ENCODE data around the gene KLRB1.
"Not testable (repeated sequence)": the region's sequence is repeated elsewhere in the genome, so short reads cannot be mapped to it uniquely, and the experiment has no call there.

Gene KLRB1

GRCh38 chr12:9607716-9608115 lies at the start of gene KLRB1:
KLRB1 (minus strand) TSS chr12:9607916; CDS start chr12:9607839, 77 bp downstream.
- no CpG with 5 or more reads among the region's 2 CpGs for WGBS (ENCODE audit: insufficient coverage, insufficient read length)
- Histone ChIP-seq H3K27ac (ENCODE audit: low read length) (no peak within 1 kb of the TSS), H3K36me3 (ENCODE audit: control insufficient read depth, insufficient read depth, low read length) (no peaks in the 10 kb centered on the region), H3K27me3 (ENCODE audit: control insufficient read depth, insufficient read depth, low read length) (no peaks in the 10 kb centered on the region), H3K9me3 (ENCODE audit: control insufficient read depth, insufficient read depth, low read length) (no peaks in the 10 kb centered on the region; the same call in 1 of the 2 replicates), H3K4me1 (ENCODE audit: control insufficient read depth, insufficient read depth, low read length) (no peaks in the 10 kb centered on the region), H3K4me3 (ENCODE audit: low read length) (no peak within 1 kb of the TSS)
- no peak for DNase-seq (ENCODE audit: low read depth, low spot score)

- Histone ChIP-seq H3K9me3 (ENCODE audit: control insufficient read depth, insufficient read depth, low read length) (no peaks in the 10 kb centered on the region), H3K4me3 (ENCODE audit: low read length) (no peak overlapping the region), H3K36me3 (ENCODE audit: control insufficient read depth, insufficient read depth, low read length) (no peaks in the 10 kb centered on the region; the same call in 1 of the 2 replicates), H3K27me3 (ENCODE audit: control insufficient read depth, insufficient read depth, low read length) (no peaks in the 10 kb centered on the region), H3K27ac (ENCODE audit: low read length) (no peak overlapping the region), H3K4me1 (ENCODE audit: control insufficient read depth, insufficient read depth, low read length) (peaks cover 2% of the 10 kb centered on the region; the same call in 1 of the 2 replicates)
- no peak for DNase-seq (ENCODE audit: low read depth, low spot score)
- WGBS (ENCODE audit: insufficient coverage, insufficient read length), result no CpG with 5 or more reads among the region's 3 CpGs
Measured at GRCh38 chr12:9651265-9651729, 43.6 kb upstream of the KLRB1 start.

DNA sequence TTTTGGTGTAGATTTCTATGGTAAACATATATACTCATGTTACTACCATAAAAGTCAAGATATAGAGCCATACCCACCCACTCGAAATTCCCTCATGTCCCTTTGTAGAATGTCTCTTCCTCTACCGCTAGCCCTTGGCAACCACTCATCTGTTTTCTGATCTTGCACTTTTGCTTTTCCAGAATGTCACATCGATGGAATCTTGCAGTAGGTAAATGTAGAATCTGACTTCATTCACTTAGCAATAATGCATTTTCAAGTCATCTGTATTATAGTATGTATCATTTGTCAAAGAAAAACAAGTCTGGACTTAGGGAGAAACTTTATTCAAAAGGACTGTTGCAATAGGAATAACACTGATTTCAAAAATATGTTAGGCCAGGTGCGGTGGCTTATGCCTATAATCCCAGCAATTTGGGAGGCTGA lies 42.4 kb upstream of the KLRB1 start:
- no CpG with 5 or more reads among the region's 4 CpGs for WGBS (ENCODE audit: insufficient coverage, insufficient read length)
- no peaks in the 10 kb centered on the region; the same call in 1 of the 2 replicates for H3K36me3 ChIP-seq (ENCODE audit: control insufficient read depth, insufficient read depth, low read length)
- no peak overlapping the region for H3K27ac ChIP-seq (ENCODE audit: low read length)
- no peaks in the 10 kb centered on the region for H3K9me3 ChIP-seq (ENCODE audit: control insufficient read depth, insufficient read depth, low read length)
- H3K4me1 ChIP-seq (ENCODE audit: control insufficient read depth, insufficient read depth, low read length), result peaks cover 2% of the 10 kb centered on the region; the same call in 1 of the 2 replicates
- DNase-seq (ENCODE audit: low read depth, low spot score), result no peak
- H3K4me3 ChIP-seq (ENCODE audit: low read length), result no peak overlapping the region
- no peaks in the 10 kb centered on the region for H3K27me3 ChIP-seq (ENCODE audit: control insufficient read depth, insufficient read depth, low read length)

GRCh38 chr12:9649532-9649940 lies 41.8 kb upstream of the KLRB1 start:
- H3K36me3 ChIP-seq (ENCODE audit: control insufficient read depth, insufficient read depth, low read length), result no peaks in the 10 kb centered on the region; the same call in 1 of the 2 replicates
- no peak overlapping the region for H3K27ac ChIP-seq (ENCODE audit: low read length)
- peaks cover 2% of the 10 kb centered on the region; the same call in 1 of the 2 replicates for H3K4me1 ChIP-seq (ENCODE audit: control insufficient read depth, insufficient read depth, low read length)
- H3K27me3 ChIP-seq (ENCODE audit: control insufficient read depth, insufficient read depth, low read length), result no peaks in the 10 kb centered on the region
- H3K9me3 ChIP-seq (ENCODE audit: control insufficient read depth, insufficient read depth, low read length), result no peaks in the 10 kb centered on the region
- no peak for DNase-seq (ENCODE audit: low read depth, low spot score)
- no peak overlapping the region; the same call in 1 of the 2 replicates for H3K4me3 ChIP-seq (ENCODE audit: low read length)
- no CpG with 5 or more reads among the region's 5 CpGs for WGBS (ENCODE audit: insufficient coverage, insufficient read length)

- Histone ChIP-seq H3K4me3 (ENCODE audit: low read length) (peak overlapping the region; percentile 52; the same call in 1 of the 2 replicates), H3K27ac (ENCODE audit: low read length) (no peak overlapping the region), H3K4me1 (ENCODE audit: control insufficient read depth, insufficient read depth, low read length) (peaks cover 2% of the 10 kb centered on the region; the same call in 1 of the 2 replicates), H3K36me3 (ENCODE audit: control insufficient read depth, insufficient read depth, low read length) (no peaks in the 10 kb centered on the region), H3K9me3 (ENCODE audit: control insufficient read depth, insufficient read depth, low read length) (no peaks in the 10 kb centered on the region), H3K27me3 (ENCODE audit: control insufficient read depth, insufficient read depth, low read length) (no peaks in the 10 kb centered on the region)
- WGBS (ENCODE audit: insufficient coverage, insufficient read length), result no CpG with 5 or more reads among the region's 13 CpGs
- DNase-seq (ENCODE audit: low read depth, low spot score), result no peak
Measured at GRCh38 chr12:9648701-9649531, 41.2 kb upstream of the KLRB1 start.

- WGBS (ENCODE audit: insufficient coverage, insufficient read length), result no CpG with 5 or more reads among the region's 55 CpGs
- Histone ChIP-seq H3K27me3 (ENCODE audit: control insufficient read depth, insufficient read depth, low read length) (no peaks in the 10 kb centered on the region), H3K9me3 (ENCODE audit: control insufficient read depth, insufficient read depth, low read length) (no peaks in the 10 kb centered on the region), H3K4me1 (ENCODE audit: control insufficient read depth, insufficient read depth, low read length) (peaks cover 2% of the 10 kb centered on the region; the same call in 1 of the 2 replicates), H3K27ac (ENCODE audit: low read length) (no peak overlapping the region), H3K36me3 (ENCODE audit: control insufficient read depth, insufficient read depth, low read length) (no peaks in the 10 kb centered on the region), H3K4me3 (ENCODE audit: low read length) (peak overlapping the region; percentile 52; the same call in 1 of the 2 replicates)
- peak; percentile 25 for DNase-seq (ENCODE audit: low read depth, low spot score)
Measured at GRCh38 chr12:9647825-9648700, 40.3 kb upstream of the KLRB1 start.

GRCh38 chr12:9646794-9647781 lies 39.4 kb upstream of the KLRB1 start:
- peaks cover 2% of the 10 kb centered on the region; the same call in 1 of the 2 replicates for H3K4me1 ChIP-seq (ENCODE audit: control insufficient read depth, insufficient read depth, low read length)
- peak overlapping the region; percentile 52; the same call in 1 of the 2 replicates for H3K4me3 ChIP-seq (ENCODE audit: low read length)
- H3K36me3 ChIP-seq (ENCODE audit: control insufficient read depth, insufficient read depth, low read length), result no peaks in the 10 kb centered on the region
- no peaks in the 10 kb centered on the region for H3K9me3 ChIP-seq (ENCODE audit: control insufficient read depth, insufficient read depth, low read length)
- H3K27me3 ChIP-seq (ENCODE audit: control insufficient read depth, insufficient read depth, low read length), result no peaks in the 10 kb centered on the region
- DNase-seq (ENCODE audit: low read depth, low spot score), result no peak
- no CpG with 5 or more reads among the region's 13 CpGs for WGBS (ENCODE audit: insufficient coverage, insufficient read length)
- H3K27ac ChIP-seq (ENCODE audit: low read length), result no peak overlapping the region

GRCh38 chr12:9644985-9645551 lies 37.4 kb upstream of the KLRB1 start:
- not testable (repeated sequence) for DNase-seq (ENCODE audit: low read depth, low spot score); H3K9me3 ChIP-seq (ENCODE audit: control insufficient read depth, insufficient read depth, low read length); H3K27ac ChIP-seq (ENCODE audit: low read length); H3K4me3 ChIP-seq (ENCODE audit: low read length); H3K4me1 ChIP-seq (ENCODE audit: control insufficient read depth, insufficient read depth, low read length); H3K27me3 ChIP-seq (ENCODE audit: control insufficient read depth, insufficient read depth, low read length); H3K36me3 ChIP-seq (ENCODE audit: control insufficient read depth, insufficient read depth, low read length)
- no CpG with 5 or more reads among the region's 1 CpG for WGBS (ENCODE audit: insufficient coverage, insufficient read length)

DNA sequence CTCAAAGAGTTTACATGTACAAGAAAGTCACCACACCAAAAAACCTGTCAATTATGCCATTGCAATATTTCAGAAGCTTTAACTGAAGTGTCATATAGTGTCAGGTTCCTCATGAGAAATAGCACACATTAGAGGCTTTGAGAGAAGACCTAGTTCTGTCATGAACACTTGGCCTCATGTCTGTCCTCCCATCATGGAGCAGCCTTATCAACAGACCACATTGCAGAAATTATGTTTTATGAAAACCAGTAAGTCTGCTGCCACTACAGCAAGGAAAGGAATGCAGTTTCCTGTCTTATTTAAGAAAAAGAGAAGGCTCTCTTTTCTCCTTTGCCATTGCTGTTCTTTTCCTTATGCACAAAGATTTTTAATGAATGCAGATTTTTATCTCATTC lies 35.5 kb upstream of the KLRB1 start:
- Histone ChIP-seq H3K9me3 (ENCODE audit: control insufficient read depth, insufficient read depth, low read length) (no peaks in the 10 kb centered on the region), H3K4me3 (ENCODE audit: low read length) (no peak overlapping the region), H3K27me3 (ENCODE audit: control insufficient read depth, insufficient read depth, low read length) (no peaks in the 10 kb centered on the region), H3K36me3 (ENCODE audit: control insufficient read depth, insufficient read depth, low read length) (no peaks in the 10 kb centered on the region; the same call in 1 of the 2 replicates), H3K4me1 (ENCODE audit: control insufficient read depth, insufficient read depth, low read length) (peaks cover 2% of the 10 kb centered on the region; the same call in 1 of the 2 replicates), H3K27ac (ENCODE audit: low read length) (no peak overlapping the region)
- no peak for DNase-seq (ENCODE audit: low read depth, low spot score)
